Measurements from ENCODE around the gene PEX26. TPM values are rescaled to one million over a fixed set of nuclear protein-coding genes. Genes with fewer than 3 reads are reported as not detected.

The PEX26 gene
- total RNA-seq, 2 donors from 2014 or later: 43.1 to 45.7 TPM

DNA sequence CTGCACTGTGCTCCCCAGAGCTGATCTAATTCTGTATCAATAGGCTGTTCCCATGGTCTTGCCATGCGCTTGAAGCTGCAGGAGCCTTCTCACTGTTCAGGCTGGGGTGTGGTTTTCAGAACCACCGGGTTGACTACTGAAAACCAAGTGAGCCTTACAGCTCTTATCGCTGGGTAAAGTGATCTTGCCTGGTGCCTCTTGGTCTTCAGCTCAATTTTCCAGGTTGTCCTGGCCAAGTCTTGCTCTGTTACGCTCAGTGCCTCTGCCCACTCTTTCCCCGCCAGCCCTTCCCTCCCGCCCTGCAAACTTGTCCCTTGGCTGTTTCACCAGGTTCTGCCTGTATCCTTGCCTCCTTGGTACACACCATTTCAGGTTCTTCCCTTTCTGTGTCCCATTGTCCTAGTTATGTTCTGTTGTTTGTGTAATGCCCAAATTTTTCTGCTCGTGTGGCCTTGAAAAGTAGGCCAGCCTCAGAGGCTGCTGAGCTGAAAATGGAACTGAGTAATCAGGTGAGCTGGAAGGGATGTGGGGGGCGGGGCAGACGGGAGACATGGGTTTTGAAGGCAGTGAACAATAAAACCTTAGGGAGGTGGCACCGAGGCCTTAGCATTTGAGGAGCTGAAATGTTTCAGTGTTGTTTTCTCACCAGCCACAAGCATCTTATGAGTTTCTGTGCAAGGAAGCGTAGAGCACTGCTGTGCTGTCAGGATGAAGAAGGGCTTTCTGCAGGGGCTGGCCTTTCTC is 11.2 kb downstream of the PEX26 start:
- Mint-ChIP-seq H3K4me3 (no peak overlapping the region), H3K4me1 (no peaks in the 10 kb centered on the region), H3K27me3 (ENCODE audit: insufficient read depth) (no peaks in the 10 kb centered on the region), H3K36me3 (ENCODE audit: low read depth) (peaks cover 71% of the 10 kb centered on the region), H3K9me3 (no peaks in the 10 kb centered on the region), H3K27ac (no peak overlapping the region)
- Histone ChIP-seq H3K4me3 (ENCODE audit: low read length) (no peak overlapping the region), H3K36me3 (ENCODE audit: control insufficient read depth, insufficient read depth, low read length) (peaks cover 61% of the 10 kb centered on the region), H3K27ac (ENCODE audit: low read depth, low read length) (no peak overlapping the region), H3K9me3 (ENCODE audit: control insufficient read depth, low read length) (peaks cover 4% of the 10 kb centered on the region), H3K27me3 (ENCODE audit: control insufficient read depth, insufficient read depth, low read length, poor library complexity, severe bottlenecking) (no peaks in the 10 kb centered on the region), H3K4me1 (ENCODE audit: control insufficient read depth, insufficient read depth, low read length) (no peaks in the 10 kb centered on the region), H3K9ac (ENCODE audit: extremely low read depth, low read length, poor library complexity, severe bottlenecking) (no peak overlapping the region)
- 91 to 93% methylated on average over 8 to 11 of the region's 11 CpGs for WGBS, 2 experiments (ENCODE audit: insufficient coverage in 1 of 2, insufficient read length in 1 of 2)
- DNase-seq: no peak
- TF ChIP-seq, protein P1, sequence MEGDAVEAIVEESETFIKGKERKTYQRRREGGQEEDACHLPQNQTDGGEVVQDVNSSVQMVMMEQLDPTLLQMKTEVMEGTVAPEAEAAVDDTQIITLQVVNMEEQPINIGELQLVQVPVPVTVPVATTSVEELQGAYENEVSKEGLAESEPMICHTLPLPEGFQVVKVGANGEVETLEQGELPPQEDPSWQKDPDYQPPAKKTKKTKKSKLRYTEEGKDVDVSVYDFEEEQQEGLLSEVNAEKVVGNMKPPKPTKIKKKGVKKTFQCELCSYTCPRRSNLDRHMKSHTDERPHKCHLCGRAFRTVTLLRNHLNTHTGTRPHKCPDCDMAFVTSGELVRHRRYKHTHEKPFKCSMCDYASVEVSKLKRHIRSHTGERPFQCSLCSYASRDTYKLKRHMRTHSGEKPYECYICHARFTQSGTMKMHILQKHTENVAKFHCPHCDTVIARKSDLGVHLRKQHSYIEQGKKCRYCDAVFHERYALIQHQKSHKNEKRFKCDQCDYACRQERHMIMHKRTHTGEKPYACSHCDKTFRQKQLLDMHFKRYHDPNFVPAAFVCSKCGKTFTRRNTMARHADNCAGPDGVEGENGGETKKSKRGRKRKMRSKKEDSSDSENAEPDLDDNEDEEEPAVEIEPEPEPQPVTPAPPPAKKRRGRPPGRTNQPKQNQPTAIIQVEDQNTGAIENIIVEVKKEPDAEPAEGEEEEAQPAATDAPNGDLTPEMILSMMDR (conservative IDR thresholded peaks at IDR 0.05): no peak

DNA sequence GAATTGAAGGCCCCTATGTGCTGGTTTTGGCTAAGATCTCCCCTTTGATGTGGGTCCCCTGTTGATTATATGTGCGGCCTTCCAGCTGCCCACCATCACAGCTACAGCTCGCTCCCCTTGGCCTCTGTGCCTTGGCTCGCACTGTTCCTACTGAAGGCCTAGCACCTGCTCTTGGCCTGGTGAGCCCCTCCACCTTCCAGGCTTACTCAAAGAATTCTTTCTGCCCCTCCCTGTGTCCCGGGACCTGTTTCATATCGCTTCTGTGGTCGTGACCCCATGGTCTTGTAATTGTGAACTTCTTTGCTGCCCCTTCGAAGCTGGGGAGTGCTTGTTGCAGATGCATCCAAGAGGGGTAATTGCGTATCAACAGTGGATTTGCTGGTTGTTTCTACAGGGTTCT is 12.5 kb downstream of the PEX26 start:
- Mint-ChIP-seq H3K36me3 (ENCODE audit: low read depth) (peaks cover 65% of the 10 kb centered on the region), H3K9me3 (no peaks in the 10 kb centered on the region), H3K27me3 (ENCODE audit: insufficient read depth) (no peaks in the 10 kb centered on the region), H3K4me1 (no peaks in the 10 kb centered on the region), H3K4me3 (no peak overlapping the region), H3K27ac (no peak overlapping the region)
- 96 to 100% methylated on average over 5 to 8 of the region's 8 CpGs for WGBS, 2 experiments (ENCODE audit: insufficient coverage in 1 of 2, insufficient read length in 1 of 2)
- H3K4me3 ChIP-seq (ENCODE audit: low read length): no peak overlapping the region
- TF ChIP-seq, protein P1 (conservative IDR thresholded peaks at IDR 0.05): no peak
- no peak overlapping the region for H3K9ac ChIP-seq (ENCODE audit: extremely low read depth, low read length, poor library complexity, severe bottlenecking)
- peaks cover 52% of the 10 kb centered on the region for H3K36me3 ChIP-seq (ENCODE audit: control insufficient read depth, insufficient read depth, low read length)
- no peaks in the 10 kb centered on the region for H3K27me3 ChIP-seq (ENCODE audit: control insufficient read depth, insufficient read depth, low read length, poor library complexity, severe bottlenecking)
- no peaks in the 10 kb centered on the region for H3K4me1 ChIP-seq (ENCODE audit: control insufficient read depth, insufficient read depth, low read length)
- no peak overlapping the region for H3K27ac ChIP-seq (ENCODE audit: low read depth, low read length)
- peaks cover 4% of the 10 kb centered on the region for H3K9me3 ChIP-seq (ENCODE audit: control insufficient read depth, low read length)
- DNase-seq: no peak

DNA sequence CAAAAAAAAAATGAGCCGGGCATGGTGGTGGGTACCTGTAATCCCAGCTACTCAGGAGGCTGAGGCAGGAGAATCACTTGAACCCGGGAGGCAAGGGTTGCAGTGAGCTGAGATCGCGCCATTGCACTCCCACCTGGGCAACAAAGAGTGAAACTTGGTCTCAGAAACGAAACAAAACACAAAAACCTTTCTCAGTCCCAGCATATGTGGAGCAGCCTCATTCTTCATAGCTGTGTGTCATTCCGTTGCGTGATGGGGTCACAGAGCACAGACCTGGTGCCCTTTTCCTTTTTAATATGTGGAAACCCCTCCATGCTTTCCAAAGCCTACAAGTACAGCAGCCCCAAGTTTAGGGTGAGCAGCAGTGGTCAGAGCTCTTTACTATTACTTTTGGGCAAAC is 13.7 kb downstream of the PEX26 start:
- TF ChIP-seq, protein P1 (conservative IDR thresholded peaks at IDR 0.05): no peak
- Mint-ChIP-seq H3K9me3 (no peaks in the 10 kb centered on the region), H3K4me1 (no peaks in the 10 kb centered on the region), H3K27me3 (ENCODE audit: insufficient read depth) (no peaks in the 10 kb centered on the region), H3K36me3 (ENCODE audit: low read depth) (peaks cover 61% of the 10 kb centered on the region), H3K27ac (no peak overlapping the region), H3K4me3 (no peak overlapping the region)
- Histone ChIP-seq H3K9me3 (ENCODE audit: control insufficient read depth, low read length) (peaks cover 4% of the 10 kb centered on the region), H3K4me3 (ENCODE audit: low read length) (no peak overlapping the region), H3K27me3 (ENCODE audit: control insufficient read depth, insufficient read depth, low read length, poor library complexity, severe bottlenecking) (no peaks in the 10 kb centered on the region), H3K4me1 (ENCODE audit: control insufficient read depth, insufficient read depth, low read length) (no peaks in the 10 kb centered on the region), H3K9ac (ENCODE audit: extremely low read depth, low read length, poor library complexity, severe bottlenecking) (no peak overlapping the region), H3K27ac (ENCODE audit: low read depth, low read length) (no peak overlapping the region), H3K36me3 (ENCODE audit: control insufficient read depth, insufficient read depth, low read length) (peaks cover 45% of the 10 kb centered on the region)
- WGBS, 2 experiments (ENCODE audit: insufficient coverage in 1 of 2, insufficient read length in 1 of 2): 85 to 92% methylated on average over 5 to 7 of the region's 7 CpGs
- DNase-seq: no peak

All from endodermal cell (in vitro differentiated cells).